Measurements from ENCODE around the gene TPI1. TPM values are rescaled to one million over a fixed set of nuclear protein-coding genes. Genes with fewer than 3 reads are reported as not detected.

Gene TPI1
- total RNA-seq, 1 experiment from 2014 or later, result 1,045 TPM

DNA sequence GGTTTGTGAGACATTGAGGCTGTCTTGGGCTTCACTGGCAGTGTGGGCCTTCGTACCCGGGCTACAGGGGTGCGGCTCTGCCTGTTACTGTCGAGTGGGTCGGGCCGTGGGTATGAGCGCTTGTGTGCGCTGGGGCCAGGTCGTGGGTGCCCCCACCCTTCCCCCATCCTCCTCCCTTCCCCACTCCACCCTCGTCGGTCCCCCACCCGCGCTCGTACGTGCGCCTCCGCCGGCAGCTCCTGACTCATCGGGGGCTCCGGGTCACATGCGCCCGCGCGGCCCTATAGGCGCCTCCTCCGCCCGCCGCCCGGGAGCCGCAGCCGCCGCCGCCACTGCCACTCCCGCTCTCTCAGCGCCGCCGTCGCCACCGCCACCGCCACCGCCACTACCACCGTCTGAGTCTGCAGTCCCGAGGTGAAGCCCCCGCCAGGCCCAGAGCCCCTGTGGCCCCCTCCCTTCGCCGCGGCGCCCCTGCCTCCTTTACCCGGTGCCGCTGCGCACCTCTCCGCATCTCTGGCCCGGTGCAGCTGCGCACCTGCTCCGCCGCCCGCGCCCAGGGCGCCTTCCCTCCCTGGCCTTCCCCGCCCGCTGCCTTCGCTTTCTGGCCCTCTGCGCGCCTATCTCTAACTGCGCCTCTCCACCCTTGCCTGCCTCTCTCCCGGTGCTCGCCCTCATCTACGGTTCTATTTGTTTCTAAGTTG is 47.1 kb downstream of the TPI1 start, which contains the start of gene ENO2:
ENO2 (plus strand) TSS at position 335 of the 701 bp plus-strand sequence. CDS start 1,253 bp downstream, outside the sequence.
- Mint-ChIP-seq H3K4me3 (peak within 1 kb of the TSS; percentile 97), H3K27me3 (ENCODE audit: low read depth) (peaks cover 12% of the 10 kb centered on the region), H3K9me3 (no peaks in the 10 kb centered on the region), H3K27ac (peak within 1 kb of the TSS; percentile 64), H3K36me3 (peaks cover 25% of the 10 kb centered on the region), H3K4me1 (peaks cover 33% of the 10 kb centered on the region)
- POLR2A ChIA-PET, result interaction anchor here (0.5 to 2.0 kb wide), 5 partner anchors 12 to 47 kb away, joined by 4 to 16 read pairs (median 6); partner anchors contain the start of genes C12orf57, RNU7-1, SPSB2 and TPI1
- CTCF ChIA-PET, result interaction anchor here (0.7 to 9.1 kb wide), 7 partner anchors 11 to 45 kb away, joined by 3 to 45 read pairs (median 7); partner anchors contain the start of gene SPSB2
- ATAC-seq (peak; percentile 65), DNase-seq (ENCODE audit: low spot score) (peak; percentile 63)
- TF ChIP-seq HMGA2 (CRISPR knock-in tag; IDR thresholded peaks at IDR 0.05), result no peak
- TF ChIP-seq, protein P1, sequence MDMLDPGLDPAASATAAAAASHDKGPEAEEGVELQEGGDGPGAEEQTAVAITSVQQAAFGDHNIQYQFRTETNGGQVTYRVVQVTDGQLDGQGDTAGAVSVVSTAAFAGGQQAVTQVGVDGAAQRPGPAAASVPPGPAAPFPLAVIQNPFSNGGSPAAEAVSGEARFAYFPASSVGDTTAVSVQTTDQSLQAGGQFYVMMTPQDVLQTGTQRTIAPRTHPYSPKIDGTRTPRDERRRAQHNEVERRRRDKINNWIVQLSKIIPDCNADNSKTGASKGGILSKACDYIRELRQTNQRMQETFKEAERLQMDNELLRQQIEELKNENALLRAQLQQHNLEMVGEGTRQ (CRISPR knock-in tag; IDR thresholded peaks at IDR 0.05), result peak; percentile 90
- TF ChIP-seq, protein P2, sequence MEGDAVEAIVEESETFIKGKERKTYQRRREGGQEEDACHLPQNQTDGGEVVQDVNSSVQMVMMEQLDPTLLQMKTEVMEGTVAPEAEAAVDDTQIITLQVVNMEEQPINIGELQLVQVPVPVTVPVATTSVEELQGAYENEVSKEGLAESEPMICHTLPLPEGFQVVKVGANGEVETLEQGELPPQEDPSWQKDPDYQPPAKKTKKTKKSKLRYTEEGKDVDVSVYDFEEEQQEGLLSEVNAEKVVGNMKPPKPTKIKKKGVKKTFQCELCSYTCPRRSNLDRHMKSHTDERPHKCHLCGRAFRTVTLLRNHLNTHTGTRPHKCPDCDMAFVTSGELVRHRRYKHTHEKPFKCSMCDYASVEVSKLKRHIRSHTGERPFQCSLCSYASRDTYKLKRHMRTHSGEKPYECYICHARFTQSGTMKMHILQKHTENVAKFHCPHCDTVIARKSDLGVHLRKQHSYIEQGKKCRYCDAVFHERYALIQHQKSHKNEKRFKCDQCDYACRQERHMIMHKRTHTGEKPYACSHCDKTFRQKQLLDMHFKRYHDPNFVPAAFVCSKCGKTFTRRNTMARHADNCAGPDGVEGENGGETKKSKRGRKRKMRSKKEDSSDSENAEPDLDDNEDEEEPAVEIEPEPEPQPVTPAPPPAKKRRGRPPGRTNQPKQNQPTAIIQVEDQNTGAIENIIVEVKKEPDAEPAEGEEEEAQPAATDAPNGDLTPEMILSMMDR (IDR thresholded peaks at IDR 0.05), result no peak
- TF ChIP-seq, protein P3, sequence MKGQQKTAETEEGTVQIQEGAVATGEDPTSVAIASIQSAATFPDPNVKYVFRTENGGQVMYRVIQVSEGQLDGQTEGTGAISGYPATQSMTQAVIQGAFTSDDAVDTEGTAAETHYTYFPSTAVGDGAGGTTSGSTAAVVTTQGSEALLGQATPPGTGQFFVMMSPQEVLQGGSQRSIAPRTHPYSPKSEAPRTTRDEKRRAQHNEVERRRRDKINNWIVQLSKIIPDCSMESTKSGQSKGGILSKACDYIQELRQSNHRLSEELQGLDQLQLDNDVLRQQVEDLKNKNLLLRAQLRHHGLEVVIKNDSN (CRISPR knock-in tag; IDR thresholded peaks at IDR 0.05), result peak; percentile 84
- TF ChIP-seq JUN (CRISPR knock-in tag; IDR thresholded peaks at IDR 0.05), result no peak
- TF ChIP-seq, protein P4, sequence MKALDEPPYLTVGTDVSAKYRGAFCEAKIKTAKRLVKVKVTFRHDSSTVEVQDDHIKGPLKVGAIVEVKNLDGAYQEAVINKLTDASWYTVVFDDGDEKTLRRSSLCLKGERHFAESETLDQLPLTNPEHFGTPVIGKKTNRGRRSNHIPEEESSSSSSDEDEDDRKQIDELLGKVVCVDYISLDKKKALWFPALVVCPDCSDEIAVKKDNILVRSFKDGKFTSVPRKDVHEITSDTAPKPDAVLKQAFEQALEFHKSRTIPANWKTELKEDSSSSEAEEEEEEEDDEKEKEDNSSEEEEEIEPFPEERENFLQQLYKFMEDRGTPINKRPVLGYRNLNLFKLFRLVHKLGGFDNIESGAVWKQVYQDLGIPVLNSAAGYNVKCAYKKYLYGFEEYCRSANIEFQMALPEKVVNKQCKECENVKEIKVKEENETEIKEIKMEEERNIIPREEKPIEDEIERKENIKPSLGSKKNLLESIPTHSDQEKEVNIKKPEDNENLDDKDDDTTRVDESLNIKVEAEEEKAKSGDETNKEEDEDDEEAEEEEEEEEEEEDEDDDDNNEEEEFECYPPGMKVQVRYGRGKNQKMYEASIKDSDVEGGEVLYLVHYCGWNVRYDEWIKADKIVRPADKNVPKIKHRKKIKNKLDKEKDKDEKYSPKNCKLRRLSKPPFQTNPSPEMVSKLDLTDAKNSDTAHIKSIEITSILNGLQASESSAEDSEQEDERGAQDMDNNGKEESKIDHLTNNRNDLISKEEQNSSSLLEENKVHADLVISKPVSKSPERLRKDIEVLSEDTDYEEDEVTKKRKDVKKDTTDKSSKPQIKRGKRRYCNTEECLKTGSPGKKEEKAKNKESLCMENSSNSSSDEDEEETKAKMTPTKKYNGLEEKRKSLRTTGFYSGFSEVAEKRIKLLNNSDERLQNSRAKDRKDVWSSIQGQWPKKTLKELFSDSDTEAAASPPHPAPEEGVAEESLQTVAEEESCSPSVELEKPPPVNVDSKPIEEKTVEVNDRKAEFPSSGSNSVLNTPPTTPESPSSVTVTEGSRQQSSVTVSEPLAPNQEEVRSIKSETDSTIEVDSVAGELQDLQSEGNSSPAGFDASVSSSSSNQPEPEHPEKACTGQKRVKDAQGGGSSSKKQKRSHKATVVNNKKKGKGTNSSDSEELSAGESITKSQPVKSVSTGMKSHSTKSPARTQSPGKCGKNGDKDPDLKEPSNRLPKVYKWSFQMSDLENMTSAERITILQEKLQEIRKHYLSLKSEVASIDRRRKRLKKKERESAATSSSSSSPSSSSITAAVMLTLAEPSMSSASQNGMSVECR (CRISPR knock-in tag; IDR thresholded peaks at IDR 0.05; ENCODE audit: borderline replicate concordance), result peak; percentile 77; the same call in 1 of the 2 replicates
- no peak for TF ChIP-seq SP1 (CRISPR knock-in tag; conservative IDR thresholded peaks at IDR 0.05)
- 0 out of 2 replicates have a peak, but pooled peaks have one; percentile 59 for TF ChIP-seq ZBTB21 (CRISPR knock-in tag; IDR thresholded peaks at IDR 0.05; ENCODE audit: borderline replicate concordance)
- 0 out of 2 replicates have a peak, but pooled peaks have one; percentile 23 for TF ChIP-seq ZNF263 (CRISPR knock-in tag; IDR thresholded peaks at IDR 0.05; ENCODE audit: low read depth)
- TF ChIP-seq TP53 (CRISPR knock-in tag; IDR thresholded peaks at IDR 0.05), result 0 out of 2 replicates have a peak, but pooled peaks have one; percentile 61
- 0 out of 2 replicates have a peak, but pooled peaks have one; percentile 47 for TF ChIP-seq NFE2L1 (CRISPR knock-in tag; IDR thresholded peaks at IDR 0.05)
- TF ChIP-seq, protein P5, sequence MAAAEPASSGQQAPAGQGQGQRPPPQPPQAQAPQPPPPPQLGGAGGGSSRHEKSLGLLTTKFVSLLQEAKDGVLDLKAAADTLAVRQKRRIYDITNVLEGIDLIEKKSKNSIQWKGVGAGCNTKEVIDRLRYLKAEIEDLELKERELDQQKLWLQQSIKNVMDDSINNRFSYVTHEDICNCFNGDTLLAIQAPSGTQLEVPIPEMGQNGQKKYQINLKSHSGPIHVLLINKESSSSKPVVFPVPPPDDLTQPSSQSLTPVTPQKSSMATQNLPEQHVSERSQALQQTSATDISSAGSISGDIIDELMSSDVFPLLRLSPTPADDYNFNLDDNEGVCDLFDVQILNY (CRISPR knock-in tag; IDR thresholded peaks at IDR 0.05), result 0 out of 2 replicates have a peak, but pooled peaks have one; percentile 51
- TF ChIP-seq, protein P6, sequence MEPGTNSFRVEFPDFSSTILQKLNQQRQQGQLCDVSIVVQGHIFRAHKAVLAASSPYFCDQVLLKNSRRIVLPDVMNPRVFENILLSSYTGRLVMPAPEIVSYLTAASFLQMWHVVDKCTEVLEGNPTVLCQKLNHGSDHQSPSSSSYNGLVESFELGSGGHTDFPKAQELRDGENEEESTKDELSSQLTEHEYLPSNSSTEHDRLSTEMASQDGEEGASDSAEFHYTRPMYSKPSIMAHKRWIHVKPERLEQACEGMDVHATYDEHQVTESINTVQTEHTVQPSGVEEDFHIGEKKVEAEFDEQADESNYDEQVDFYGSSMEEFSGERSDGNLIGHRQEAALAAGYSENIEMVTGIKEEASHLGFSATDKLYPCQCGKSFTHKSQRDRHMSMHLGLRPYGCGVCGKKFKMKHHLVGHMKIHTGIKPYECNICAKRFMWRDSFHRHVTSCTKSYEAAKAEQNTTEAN (CRISPR knock-in tag; IDR thresholded peaks at IDR 0.05), result no peak
- TF ChIP-seq FOXK1 (CRISPR knock-in tag; IDR thresholded peaks at IDR 0.05), result peak; percentile 57; the same call in 1 of the 2 replicates
- 0 out of 2 replicates have a peak, but pooled peaks have one; percentile 14 for TF ChIP-seq ZNF232 (CRISPR knock-in tag; IDR thresholded peaks at IDR 0.05)

Data from WTC11 (cell line).